Measurements from ENCODE around the gene KCNIP4. TPM values are rescaled to one million over a fixed set of nuclear protein-coding genes. Genes with fewer than 3 reads are reported as not detected.

The KCNIP4 gene
- total RNA-seq, 1 donor from 2014 or later, result 0.39 TPM

GRCh38 chr4:21856754-21857153 is 91.8 kb downstream of the KCNIP4 start:
- no peak for DNase-seq (ENCODE audit: low spot score)
- Histone ChIP-seq H3K4me2 (no peak overlapping the region), H3K4me3 (no peak overlapping the region), H3F3A (ENCODE audit: low read depth) (no peaks in the 10 kb centered on the region), H2AFZ (replicated peaks) (no peak overlapping the region), H3K4me1 (no peaks in the 10 kb centered on the region), H3K79me2 (ENCODE audit: low read depth) (no peaks in the 10 kb centered on the region), H3K36me3 (no peaks in the 10 kb centered on the region), H3K27ac (no peak overlapping the region), H3K9ac (no peak overlapping the region), H3K9me3 (ENCODE audit: low read depth) (no peaks in the 10 kb centered on the region), H4K20me1 (ENCODE audit: low read depth) (no peaks in the 10 kb centered on the region), H3K27me3 (no peaks in the 10 kb centered on the region)
- Mint-ChIP-seq H3K36me3 (peaks cover 2% of the 10 kb centered on the region), H3K27ac (no peak overlapping the region), H3K27me3 (ENCODE audit: insufficient read depth, low read depth) (peaks cover 2% of the 10 kb centered on the region), H3K4me1 (no peaks in the 10 kb centered on the region), H3K9me3 (peaks cover 9% of the 10 kb centered on the region), H3K4me3 (no peak overlapping the region)
- no peak for TF ChIP-seq CTCF (IDR thresholded peaks at IDR 0.05)
- no peak for TF ChIP-seq EZH2phosphoT487 (IDR thresholded peaks at IDR 0.05)
- no peak for TF ChIP-seq EZH2 (IDR thresholded peaks at IDR 0.05)

GRCh38 chr4:21856301-21856700 is 92.3 kb downstream of the KCNIP4 start:
- TF ChIP-seq EZH2 (IDR thresholded peaks at IDR 0.05) (no peak), CTCF (IDR thresholded peaks at IDR 0.05) (no peak), EZH2phosphoT487 (IDR thresholded peaks at IDR 0.05) (no peak)
- Histone ChIP-seq H3K9ac (no peak overlapping the region), H3K9me3 (ENCODE audit: low read depth) (no peaks in the 10 kb centered on the region), H3K4me2 (no peak overlapping the region), H3K4me3 (no peak overlapping the region), H3K4me1 (no peaks in the 10 kb centered on the region), H3K27me3 (no peaks in the 10 kb centered on the region), H2AFZ (replicated peaks) (no peak overlapping the region), H3K27ac (no peak overlapping the region), H3K36me3 (no peaks in the 10 kb centered on the region), H3K79me2 (ENCODE audit: low read depth) (no peaks in the 10 kb centered on the region), H4K20me1 (ENCODE audit: low read depth) (no peaks in the 10 kb centered on the region), H3F3A (ENCODE audit: low read depth) (no peaks in the 10 kb centered on the region)
- Mint-ChIP-seq H3K27ac (no peak overlapping the region), H3K27me3 (ENCODE audit: insufficient read depth, low read depth) (peaks cover 2% of the 10 kb centered on the region), H3K9me3 (peaks cover 9% of the 10 kb centered on the region), H3K36me3 (peaks cover 2% of the 10 kb centered on the region), H3K4me1 (no peaks in the 10 kb centered on the region), H3K4me3 (no peak overlapping the region)
- DNase-seq (ENCODE audit: low spot score), result no peak

- H3K27ac Mint-ChIP-seq, result no peak overlapping the region
- no peak overlapping the region for H3K4me3 ChIP-seq
- H3K4me3 Mint-ChIP-seq, result no peak overlapping the region
- H2AFZ ChIP-seq (replicated peaks), result no peak overlapping the region
- no peak overlapping the region for H3K9ac ChIP-seq
- no peaks in the 10 kb centered on the region for H3K36me3 ChIP-seq
- H3F3A ChIP-seq (ENCODE audit: low read depth), result no peaks in the 10 kb centered on the region
- no peaks in the 10 kb centered on the region for H3K9me3 ChIP-seq (ENCODE audit: low read depth)
- no peaks in the 10 kb centered on the region for H3K27me3 ChIP-seq
- no peaks in the 10 kb centered on the region for H4K20me1 ChIP-seq (ENCODE audit: low read depth)
- no peak for TF ChIP-seq CTCF (IDR thresholded peaks at IDR 0.05)
- no peak for TF ChIP-seq EZH2 (IDR thresholded peaks at IDR 0.05)
- TF ChIP-seq EZH2phosphoT487 (IDR thresholded peaks at IDR 0.05), result no peak
- no peak overlapping the region for H3K27ac ChIP-seq
- H3K4me1 ChIP-seq, result peaks cover 4% of the 10 kb centered on the region
- no peaks in the 10 kb centered on the region for H3K9me3 Mint-ChIP-seq
- peaks cover 6% of the 10 kb centered on the region for H3K4me1 Mint-ChIP-seq
- H3K27me3 Mint-ChIP-seq (ENCODE audit: insufficient read depth, low read depth), result no peaks in the 10 kb centered on the region
- no peaks in the 10 kb centered on the region for H3K79me2 ChIP-seq (ENCODE audit: low read depth)
- H3K4me2 ChIP-seq, result no peak overlapping the region
- no peaks in the 10 kb centered on the region for H3K36me3 Mint-ChIP-seq
- DNase-seq (ENCODE audit: low spot score), result no peak
Measured at GRCh38 chr4:21849077-21849476, 99.5 kb downstream of the KCNIP4 start.
